Activated CD4-positive, alpha-beta T cell treated with anti-CD3 and anti-CD28 coated beads, Interleukin-10, Interleukin-2, amounts not matched to agents 100 ng/mL and 50 ng/mL, durations not matched to agents 16 hours and 8 hours (primary cell): ENCODE measurements around the gene TROAP.
"Not testable (repeated sequence)": the region's sequence is repeated elsewhere in the genome, so short reads cannot be mapped to it uniquely, and the experiment has no call there.

Experiments used
- DNase-seq: peaks from one replicate; pipeline ENCODE4 v3.0.0-alpha.2; 2020

Gene TROAP

DNA sequence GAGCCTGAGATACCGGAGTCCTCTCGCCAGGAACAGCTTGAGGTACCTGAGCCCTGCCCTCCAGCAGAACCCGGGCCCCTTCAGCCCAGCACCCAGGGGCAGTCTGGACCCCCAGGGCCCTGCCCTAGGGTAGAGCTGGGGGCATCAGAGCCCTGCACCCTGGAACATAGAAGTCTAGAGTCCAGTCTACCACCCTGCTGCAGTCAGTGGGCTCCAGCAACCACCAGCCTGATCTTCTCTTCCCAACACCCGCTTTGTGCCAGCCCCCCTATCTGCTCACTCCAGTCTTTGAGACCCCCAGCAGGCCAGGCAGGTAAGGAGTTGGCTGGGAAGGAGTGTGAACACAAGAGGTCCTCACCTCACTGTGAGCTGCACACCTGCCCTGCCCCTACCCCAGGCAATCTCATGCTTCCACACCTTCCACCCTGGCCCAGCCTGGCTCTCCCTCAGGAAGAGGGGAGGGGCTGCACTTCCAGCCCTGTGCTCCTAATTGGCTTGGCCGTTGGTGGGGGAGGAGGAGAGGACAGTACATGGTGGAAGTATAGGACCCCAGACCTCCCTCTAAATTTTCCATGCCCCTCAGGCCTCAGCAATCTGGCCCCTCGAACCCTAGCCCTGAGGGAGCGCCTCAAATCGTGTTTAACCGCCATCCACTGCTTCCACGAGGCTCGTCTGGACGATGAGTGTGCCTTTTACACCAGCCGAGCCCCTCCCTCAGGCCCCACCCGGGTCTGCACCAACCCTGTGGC, 7.8 kb downstream of the TROAP start:
- DNase-seq = no peak

DNA sequence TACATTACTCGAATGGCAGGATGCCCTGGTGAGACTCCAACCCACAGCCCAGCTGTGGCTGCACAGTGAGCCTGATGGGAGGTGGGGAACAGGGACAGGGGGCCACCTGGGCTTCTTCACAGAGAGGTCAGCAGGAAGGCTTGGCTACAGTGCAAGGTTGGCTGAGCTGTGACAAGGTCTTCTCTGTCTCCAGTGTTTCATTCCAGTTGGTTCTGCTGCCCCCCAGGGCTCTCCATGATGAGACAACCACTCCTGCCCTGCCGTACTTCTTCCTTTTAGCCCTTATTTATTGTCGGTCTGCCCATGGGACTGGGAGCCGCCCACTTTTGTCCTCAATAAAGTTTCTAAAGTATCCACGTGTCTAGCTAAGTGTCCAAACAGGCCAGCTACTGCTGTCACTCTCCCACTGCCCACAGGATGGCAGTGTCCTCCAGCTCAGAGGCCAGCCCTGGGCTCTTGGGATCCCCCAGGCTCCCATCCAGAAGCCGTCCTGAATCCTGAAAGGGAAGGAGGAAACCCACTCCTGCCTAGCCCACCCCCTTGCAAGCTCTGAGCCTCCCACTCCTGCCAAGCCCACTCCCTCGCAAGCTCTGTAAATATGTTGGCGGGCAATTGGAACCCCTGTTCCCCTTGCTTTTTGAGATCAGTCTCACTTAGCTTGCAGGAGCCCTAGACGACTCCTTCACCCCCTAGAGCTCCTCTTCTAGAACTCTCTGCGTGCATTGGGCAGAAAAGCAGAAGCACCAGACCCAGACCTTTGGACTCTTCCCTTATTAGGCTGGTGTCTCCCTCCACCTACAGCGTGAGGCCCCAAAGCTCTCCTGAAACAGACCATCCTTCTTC, 8.5 kb downstream of the TROAP start:
- DNase-seq = no peak

GRCh38 chr12:49332441-49332861, 9.4 kb downstream of the TROAP start:
- DNase-seq = no peak

DNA sequence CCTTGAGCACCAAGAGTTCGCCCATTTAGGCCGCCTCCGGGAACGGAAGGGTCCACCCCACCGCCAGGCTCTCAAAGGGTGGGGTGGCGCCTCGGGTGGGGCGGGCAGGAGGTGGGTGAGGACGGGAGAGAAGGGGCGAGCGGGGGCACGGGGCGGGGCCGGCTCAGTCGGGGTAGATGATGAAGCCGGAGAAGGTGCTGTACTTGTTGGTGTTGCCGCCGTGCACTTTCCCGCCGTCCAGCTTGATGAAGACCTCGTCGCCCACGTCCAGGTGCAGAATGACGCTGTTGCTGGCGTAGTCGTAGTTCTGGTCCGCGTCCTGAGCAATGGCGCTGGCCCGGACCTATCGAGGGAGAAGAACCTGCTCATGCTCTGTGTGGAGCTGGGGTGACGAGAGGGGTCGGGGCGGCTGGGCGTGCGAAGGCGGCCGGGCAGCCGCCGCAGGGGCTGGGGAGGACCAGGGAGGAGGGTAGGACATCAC, 9.9 kb downstream of the TROAP start:
- DNase-seq = no peak

DNA sequence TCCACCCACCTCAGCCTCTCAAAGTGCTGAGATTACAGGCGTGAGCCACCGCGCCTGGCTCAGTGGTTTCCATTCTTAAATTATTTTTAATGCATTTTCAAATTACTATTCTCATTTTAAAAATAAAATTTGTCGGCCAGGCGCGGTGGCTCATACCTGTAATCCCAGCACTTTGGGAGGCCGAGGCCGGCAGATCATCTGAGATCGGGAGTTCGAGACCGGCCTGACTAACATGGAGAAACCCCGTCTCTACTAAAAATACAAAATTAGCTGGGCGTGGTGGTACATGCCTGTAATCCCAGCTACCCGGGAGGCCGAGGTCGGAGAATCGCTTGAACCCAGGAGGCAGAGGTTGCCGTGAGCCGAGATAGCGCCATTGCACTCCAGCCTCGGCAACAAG, 10.7 kb downstream of the TROAP start:
- DNase-seq = not testable (repeated sequence)

DNA sequence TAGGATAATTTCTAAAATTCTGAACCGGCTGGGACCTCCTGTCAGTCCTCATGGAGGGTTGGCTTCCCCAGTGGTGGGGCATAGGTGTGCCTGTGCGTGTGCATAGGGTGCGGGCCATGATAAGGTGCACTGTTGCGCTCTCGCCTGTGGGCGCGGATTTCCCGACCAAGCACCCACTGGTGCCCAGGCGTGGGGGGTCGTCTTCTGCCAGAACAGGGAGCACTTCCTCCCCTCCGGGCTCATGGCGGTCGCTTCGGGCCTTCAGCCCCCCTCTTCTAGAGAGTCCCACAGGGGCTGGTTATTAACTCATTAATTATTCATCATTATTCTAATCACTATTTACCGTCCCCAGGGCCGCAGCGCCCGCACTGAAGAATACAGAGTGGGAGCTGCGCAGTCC, 11.2 kb downstream of the TROAP start:
- DNase-seq = no peak

DNA sequence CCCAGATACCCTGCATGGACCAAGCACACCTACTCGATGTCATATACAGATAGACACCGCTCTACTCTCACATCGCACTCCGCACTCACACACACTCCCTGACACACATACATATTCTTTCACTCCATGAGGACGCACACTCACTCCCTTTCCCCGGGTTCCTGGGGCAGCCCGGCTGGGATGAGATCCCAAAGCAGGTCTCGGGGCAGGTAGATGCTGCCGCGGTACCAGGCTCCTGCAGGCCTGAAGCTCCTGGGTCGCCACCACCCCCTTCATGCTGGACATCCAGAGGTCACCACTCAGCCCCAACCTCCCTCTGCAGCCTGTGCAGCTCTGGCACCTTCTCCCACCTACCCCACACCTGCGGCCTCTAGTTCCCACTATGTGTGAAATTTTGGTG, 11.6 kb downstream of the TROAP start:
- no peak for DNase-seq

- DNase-seq = no peak
Measured at GRCh38 chr12:49335118-49335954, 12.3 kb downstream of the TROAP start.

DNA sequence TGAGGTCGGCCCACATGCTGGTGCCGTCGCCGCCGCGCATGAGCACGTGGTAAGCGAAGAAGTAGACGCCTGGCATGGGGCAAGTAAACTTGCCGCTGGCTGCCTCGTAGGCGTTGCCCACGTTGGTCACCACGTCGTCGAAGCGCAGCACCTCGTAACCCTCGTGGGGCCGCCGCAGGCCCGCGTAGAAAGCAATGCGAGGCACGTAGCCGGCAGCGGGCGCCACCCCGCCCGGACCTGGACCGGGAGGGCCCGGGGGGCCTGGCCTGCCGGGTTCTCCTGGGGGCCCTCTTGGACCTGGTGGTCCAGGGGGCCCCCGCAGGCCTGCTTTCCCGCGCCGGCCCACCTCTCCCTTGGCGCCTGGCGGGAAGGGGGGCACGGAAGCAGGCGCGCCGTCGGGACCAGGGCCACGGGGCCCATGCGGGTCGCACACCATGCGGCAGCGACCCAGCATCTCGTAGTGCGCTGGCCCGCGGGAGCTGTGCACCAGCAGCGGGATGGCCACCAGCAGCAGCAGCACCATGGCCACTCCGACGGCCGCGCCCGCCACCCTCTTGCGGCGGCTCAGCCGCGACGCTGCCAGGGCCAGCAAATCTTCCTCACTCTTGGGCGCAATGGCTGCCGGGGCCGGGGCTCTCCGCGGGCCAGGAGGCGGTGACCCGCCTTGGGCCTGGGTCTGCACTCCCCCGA, 13.0 kb downstream of the TROAP start:
- DNase-seq = no peak

DNA sequence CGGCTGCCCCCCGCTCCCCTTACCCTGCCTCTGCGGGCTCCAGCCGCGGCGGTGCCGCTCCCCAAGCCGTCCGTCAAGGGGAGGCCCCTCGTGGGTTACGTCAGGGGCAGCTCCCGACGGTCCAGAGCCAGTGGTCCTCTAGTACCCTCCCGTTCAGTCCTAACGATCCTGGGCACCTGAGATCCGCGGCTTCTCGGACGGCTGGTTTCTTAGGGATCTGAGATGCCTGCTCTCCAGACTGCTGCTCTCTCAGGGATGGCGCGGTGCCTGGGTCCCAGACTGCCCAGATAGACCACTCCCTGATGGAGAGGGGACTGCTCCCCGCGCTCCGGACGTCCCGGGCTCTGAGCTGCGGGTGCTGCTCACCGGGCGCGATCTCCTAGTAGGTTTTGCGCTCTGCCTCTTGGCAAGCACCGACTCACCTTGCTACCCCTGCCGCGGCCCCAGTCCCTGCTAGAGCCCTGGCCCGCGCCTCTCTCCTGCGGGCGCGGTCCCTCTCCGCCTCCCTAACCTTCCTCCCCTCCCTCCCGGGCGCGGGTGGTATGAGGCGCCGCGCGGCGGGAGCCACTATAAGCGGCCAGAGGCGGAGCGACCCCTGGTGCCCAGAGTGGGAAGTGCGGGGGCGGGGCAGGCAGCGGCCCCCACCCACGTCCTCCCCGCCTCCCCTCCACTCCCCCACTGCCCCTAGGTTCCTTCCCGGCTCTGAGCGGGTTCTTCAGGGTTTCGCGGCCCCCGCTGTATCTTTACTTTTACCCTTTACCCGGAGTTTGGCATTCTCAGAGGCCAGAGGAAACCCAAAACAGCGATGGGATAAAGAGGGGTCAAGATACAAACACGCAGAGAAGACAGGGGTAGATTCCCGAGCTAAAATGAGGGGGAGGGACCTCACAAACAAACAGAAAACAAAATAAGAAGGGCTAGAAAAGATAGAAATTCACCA, 13.9 kb downstream of the TROAP start, which contains the start of gene C1QL4:
C1QL4 (minus strand) TSS at position 544 of the 940 bp plus-strand sequence. CDS start 711 bp downstream, outside the sequence.
- peak; percentile 86 for DNase-seq

DNA sequence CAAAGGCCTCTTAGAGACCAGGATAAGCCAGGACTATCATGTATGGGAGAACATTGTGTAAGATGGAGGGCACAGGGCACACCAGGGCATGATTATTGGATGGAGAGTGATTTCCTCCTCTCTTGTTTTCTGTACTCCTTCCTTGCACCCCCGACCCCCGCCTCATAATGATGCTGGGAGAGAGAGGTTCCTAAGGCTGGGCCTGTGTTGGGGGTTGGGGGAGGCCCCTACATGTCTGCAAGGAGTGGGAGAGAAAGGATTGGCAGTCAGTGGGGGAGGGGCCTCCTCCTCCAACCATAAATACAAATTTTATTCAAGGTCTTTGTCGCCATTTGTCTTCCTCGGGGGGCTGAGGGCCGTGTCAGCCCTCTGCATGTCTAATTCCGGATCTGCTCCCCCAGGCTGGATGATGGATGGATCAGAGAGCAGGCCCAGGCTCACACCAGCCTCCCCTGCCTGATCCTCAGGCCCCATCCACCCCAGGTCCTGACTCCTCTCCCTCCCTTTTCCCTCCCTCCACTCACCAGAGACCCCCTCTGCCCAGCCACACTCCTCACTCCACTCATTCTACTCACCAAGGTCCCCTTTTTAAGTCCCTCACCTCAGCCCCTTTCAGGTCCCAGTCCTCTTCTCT, 15.9 kb downstream of the TROAP start:
- no peak for DNase-seq

GRCh38 chr12:49339464-49339861, 16.4 kb downstream of the TROAP start:
- no peak for DNase-seq

- DNase-seq = no peak
Measured at GRCh38 chr12:49340095-49340870, 17.2 kb downstream of the TROAP start.

GRCh38 chr12:49340971-49341776, 18.1 kb downstream of the TROAP start:
- no peak for DNase-seq

DNA sequence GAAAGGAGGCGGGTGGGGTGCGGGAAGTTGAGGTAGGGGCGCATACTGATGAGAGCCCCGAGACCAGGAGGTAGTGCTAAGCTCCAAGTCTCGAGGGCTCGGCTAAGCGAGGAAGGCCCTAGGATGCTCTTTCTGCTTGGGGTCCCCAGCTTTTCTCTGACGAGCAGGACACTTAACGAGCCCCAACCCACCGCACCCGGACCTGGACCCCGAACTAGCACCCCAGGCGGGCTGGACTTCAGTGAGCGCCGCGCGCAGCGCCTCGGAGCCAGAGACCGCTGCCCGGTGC, 18.7 kb downstream of the TROAP start:
- DNase-seq = no peak

DNA sequence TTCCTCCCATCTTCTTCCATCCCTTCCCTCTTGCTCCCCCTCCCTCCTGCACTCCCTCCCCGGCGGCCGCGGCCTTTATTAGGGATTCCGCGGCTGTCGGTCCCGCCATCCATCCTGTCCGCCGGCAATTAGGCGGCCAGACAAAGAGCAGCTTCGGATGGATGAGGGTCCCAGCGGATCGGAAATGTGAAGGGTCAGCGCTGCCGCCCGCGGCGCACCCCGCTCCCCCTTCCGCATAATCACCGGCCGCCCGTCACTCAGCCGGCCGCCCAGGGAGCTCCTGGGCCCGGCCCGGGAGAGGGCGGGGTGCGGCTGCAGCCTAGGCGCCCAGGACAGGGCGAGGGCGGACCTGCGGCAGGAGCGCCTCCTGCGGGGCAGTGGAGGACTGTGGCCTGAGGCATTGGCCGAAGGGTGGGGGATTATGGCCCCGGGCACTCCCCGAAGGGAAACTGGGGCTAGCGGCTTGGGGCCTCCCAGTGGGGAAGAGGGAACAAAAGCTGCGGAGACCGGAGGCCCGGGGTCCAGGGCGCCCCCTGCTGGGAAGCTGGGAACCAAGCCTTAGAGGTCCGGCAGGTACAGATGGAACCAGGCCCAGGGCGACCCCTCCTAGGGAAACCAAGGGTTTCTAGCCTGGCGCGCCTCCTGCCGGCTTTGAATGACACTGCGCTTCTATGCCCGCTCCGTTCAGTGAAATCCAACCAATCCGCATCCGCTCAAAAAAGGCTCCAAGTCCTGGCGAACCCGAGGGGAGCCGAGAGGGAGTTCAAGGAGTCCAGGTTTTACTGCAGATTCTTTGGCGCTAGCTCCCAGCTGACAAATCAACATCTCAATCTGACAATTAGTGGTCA, 19.2 kb downstream of the TROAP start:
- DNase-seq = peak; percentile 91

DNA sequence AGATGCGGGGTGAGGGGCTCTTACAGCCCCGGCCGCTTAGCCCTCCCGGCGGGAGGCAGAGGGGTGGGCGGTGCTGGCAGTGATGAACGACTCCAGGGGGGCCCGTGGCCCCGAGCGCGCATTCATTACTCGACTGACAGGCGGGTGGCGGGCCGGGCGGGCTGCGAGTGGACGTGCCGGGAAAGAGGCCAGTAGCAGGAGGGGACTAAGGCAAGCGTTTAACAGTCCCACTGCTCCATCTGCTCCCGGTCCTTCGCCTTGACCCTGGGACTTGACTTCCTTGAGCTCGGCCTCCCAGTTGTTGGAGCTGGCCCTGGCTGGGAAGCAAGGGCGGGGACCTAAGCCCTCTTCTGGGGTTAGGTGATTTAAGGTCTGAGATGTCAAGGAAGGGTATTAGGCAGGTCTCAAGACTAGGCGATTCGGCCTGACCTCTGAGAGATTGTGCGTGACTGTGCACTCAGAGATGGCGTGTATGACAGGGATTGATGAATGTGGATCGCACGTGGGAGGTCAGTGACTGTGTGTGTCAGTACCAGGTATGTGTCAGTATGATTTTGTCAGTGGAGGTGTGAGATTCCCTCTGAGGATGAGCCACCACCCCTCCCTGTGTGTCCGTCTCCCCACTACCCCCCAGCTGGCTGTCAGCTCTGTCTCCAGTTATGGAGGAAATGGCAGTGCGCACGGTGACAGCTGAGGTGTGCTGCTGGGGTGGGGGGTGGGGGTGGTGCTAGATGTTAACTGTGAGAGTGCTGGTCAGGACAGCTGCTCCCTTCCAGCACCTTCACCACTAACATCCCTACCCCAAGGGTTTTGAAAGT, 20.1 kb downstream of the TROAP start:
- no peak for DNase-seq
